HK-2 (cell line): ENCODE results near the gene MT1HL1.

Experiments
- DNase-seq: peaks from one replicate; pipeline ENCODE4 v3.0.0-alpha.2; 2018; ENCODE audit not compliant: unreplicated experiment

The MT1HL1 gene

GRCh38 chr1:237004116-237004515 is at the start of gene MT1HL1:
Gene MT1HL1, minus strand, starts transcription at chr1:237004441. Its CDS starts 69 bp downstream, at chr1:237004372.
- DNase-seq = no peak

GRCh38 chr1:237050915-237051314 is 46.7 kb upstream of the MT1HL1 start:
- DNase-seq = no peak

- peak; percentile 32 for DNase-seq
Observed at GRCh38 chr1:237050185-237050584, 45.9 kb upstream of the MT1HL1 start.

- no peak for DNase-seq
Observed at GRCh38 chr1:237048803-237049202, 44.6 kb upstream of the MT1HL1 start.

- DNase-seq = no peak
Observed at GRCh38 chr1:237045278-237046016, 41.2 kb upstream of the MT1HL1 start.

GRCh38 chr1:237043846-237044636 is 39.8 kb upstream of the MT1HL1 start:
- no peak for DNase-seq

- no peak for DNase-seq
Observed at GRCh38 chr1:237042892-237043576, 38.8 kb upstream of the MT1HL1 start.

- no peak for DNase-seq
Observed at GRCh38 chr1:237042526-237042891, 38.3 kb upstream of the MT1HL1 start.

- peak; percentile 20 for DNase-seq
Observed at GRCh38 chr1:237041795-237042525, 37.7 kb upstream of the MT1HL1 start, which contains the start of gene RYR2. Gene RYR2, plus strand, starts transcription at chr1:237042184. Its CDS starts 338 bp downstream, at chr1:237042522.

GRCh38 chr1:237041461-237041794 is 37.2 kb upstream of the MT1HL1 start:
- DNase-seq = no peak

- DNase-seq = no peak
Observed at GRCh38 chr1:237040823-237041222, 36.6 kb upstream of the MT1HL1 start.

- no peak for DNase-seq
Observed at GRCh38 chr1:237038211-237038610, 34.0 kb upstream of the MT1HL1 start.

GRCh38 chr1:237035759-237036158 is 31.5 kb upstream of the MT1HL1 start:
- DNase-seq = no peak

- DNase-seq = no peak
Observed at GRCh38 chr1:237033804-237034203, 29.6 kb upstream of the MT1HL1 start.

GRCh38 chr1:237033061-237033460 is 28.8 kb upstream of the MT1HL1 start:
- DNase-seq = no peak

- no peak for DNase-seq
Observed at GRCh38 chr1:237032029-237032428, 27.8 kb upstream of the MT1HL1 start.

GRCh38 chr1:237031480-237031879 is 27.2 kb upstream of the MT1HL1 start:
- no peak for DNase-seq

- DNase-seq = no peak
Observed at GRCh38 chr1:237029850-237030535, 25.8 kb upstream of the MT1HL1 start.

GRCh38 chr1:237029240-237029639 is 25.0 kb upstream of the MT1HL1 start:
- DNase-seq = no peak

- no peak for DNase-seq
Observed at GRCh38 chr1:237025358-237026074, 21.3 kb upstream of the MT1HL1 start.

GRCh38 chr1:237018896-237019295 is 14.7 kb upstream of the MT1HL1 start:
- no peak for DNase-seq
